Kidney (tissue), 14 donors: ENCODE measurements around the gene INPP5K. TPM values are rescaled to one million over a fixed set of nuclear protein-coding genes. Genes with fewer than 3 reads are reported as not detected.
"Not testable (repeated sequence)": the region's sequence is repeated elsewhere in the genome, so short reads cannot be mapped to it uniquely, and the experiment has no call there.

Experiments used
- DNase-seq, 5 donors: peaks; one replicate each; pipeline ENCODE4 v3.0.0-alpha.2; 2013 to 2020
- FAIRE-seq: peaks from 2 replicates; lab custom pipeline; 2012; peaks lifted over from hg19 to GRCh38; lab: Jason Lieb, UNC
- H3K27ac ChIP-seq, 2 donors: one replicate each; pipeline ENCODE4 v1.7.0; 2013; ENCODE audit warnings: low read depth in 2 of 2, low read length in 2 of 2, inconsistent platforms in 1 of 2
- H3K27me3 ChIP-seq: one replicate; pipeline ENCODE4 v1.7.1; 2013; ENCODE audit warnings: low read length, inconsistent platforms; ENCODE audit not compliant: control insufficient read depth, insufficient read depth
- H3K36me3 ChIP-seq, 3 donors: one replicate each; pipeline versions ENCODE4 v1.7.0 to v1.7.1; 2013; ENCODE audit warnings: low read length in 3 of 3, control low read depth in 1 of 3, inconsistent platforms in 1 of 3; ENCODE audit not compliant: insufficient read depth in 3 of 3, control insufficient read depth in 2 of 3
- H3K4me1 ChIP-seq, 3 donors: one replicate each; pipeline versions ENCODE4 v1.7.0 to v1.7.1; 2013; ENCODE audit warnings: low read length in 3 of 3, inconsistent platforms in 1 of 3, low read depth in 1 of 3; ENCODE audit not compliant: control insufficient read depth in 2 of 3, insufficient read depth in 2 of 3
- H3K4me3 ChIP-seq, 3 donors: one replicate each; pipeline versions ENCODE4 v1.7.0 to v1.8.1; 2013; ENCODE audit warnings: low read length in 3 of 3, control low read depth in 1 of 3, inconsistent platforms in 1 of 3
- H3K9ac ChIP-seq, 3 donors: one replicate each; pipeline versions ENCODE4 v1.7.0 to v1.7.1; 2013; ENCODE audit warnings: low read length in 3 of 3, control low read depth in 1 of 3, inconsistent platforms in 1 of 3
- H3K9me3 ChIP-seq, 3 donors: one replicate each; pipeline versions ENCODE4 v1.7.0 to v1.7.1; 2013; ENCODE audit warnings: low read length in 3 of 3, control low read depth in 1 of 3, inconsistent platforms in 1 of 3; ENCODE audit not compliant: control insufficient read depth in 2 of 3, insufficient read depth in 1 of 3
- CTCF ChIP-seq: IDR thresholded peaks from 3 replicates; pipeline ENCODE4 v1.5.1; 2012; ENCODE audit warnings: mild to moderate bottlenecking, moderate library complexity, borderline replicate concordance; ENCODE audit not compliant: insufficient read depth; ENCODE audit errors: extremely low read depth
- intact Hi-C: fragments of 100-400 bp; cut with DNase I; formaldehyde crosslinking; loops from one replicate; pipeline ENCODE4 v1.11.1; 2022
- polyA plus RNA-seq: library from polyadenylated mRNA; stranded (reverse); fragments of 350-450 nt; fragmentation: Illumina TruSeq; extraction: RNeasy Lipid Tissue Mini Kit (QIAGEN cat#74804); gene quantifications from one replicate; pipeline ENCODE4 v1.2.3, GENCODE V29; 2014; ENCODE audit warnings: low read depth, low replicate concordance; ENCODE audit not compliant: insufficient read depth
- total RNA-seq: library from RNA; stranded (reverse); fragmentation: NEBNext Ultra II Directional; extraction: Animal tissue kit (Norgen Biotek cat#: 25700); gene quantifications from one replicate; pipeline ENCODE4 v1.2.1, GENCODE V29; 2021
- donor health status: control.
- donor health status: control.
- donor health status: control.
- donor health status: control.
- donor health status: control.
- donor health status: DM: yes; HTN: yes; CAD: no.
- donor health status: Normal renal cell carcinoma (clear cell type).

INPP5K gene
- total and polyA plus RNA-seq, 2 donors from 2014 or later, result 36.1 to 46.2 TPM

DNA sequence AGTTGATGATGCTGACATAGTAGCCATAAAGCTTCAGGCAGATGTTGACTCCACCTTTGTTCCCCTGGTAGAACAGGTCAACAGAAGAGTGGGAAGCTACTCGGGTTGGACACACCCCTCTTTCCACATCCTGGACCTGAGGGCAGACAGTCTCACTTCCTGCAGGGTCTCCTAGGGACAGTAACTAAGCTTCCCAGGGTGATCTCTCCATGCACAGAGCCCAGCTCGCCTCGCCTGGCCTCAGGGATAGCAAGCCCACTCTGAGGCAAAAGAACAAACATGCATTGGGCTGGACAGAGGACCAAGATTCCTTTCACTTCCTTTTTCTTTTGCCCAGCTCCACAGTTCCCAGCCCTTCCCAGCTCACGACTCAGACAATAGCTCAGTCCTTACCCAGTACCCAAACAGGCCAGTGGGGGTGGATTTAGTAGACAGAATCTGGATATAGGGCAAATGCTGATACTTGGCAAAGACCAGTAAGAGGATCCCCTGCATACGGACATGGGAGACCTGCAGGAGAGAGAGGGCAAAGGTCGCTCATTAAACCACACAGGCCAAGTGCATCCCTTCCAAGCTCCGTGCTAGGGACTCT, 7.0 kb downstream of the INPP5K start:
- Histone ChIP-seq H3K9me3 (no peaks in the 10 kb centered on the region), H3K9ac (no peak overlapping the region), H3K27me3 (no peaks in the 10 kb centered on the region), H3K36me3 (peaks cover 2 to 18% (median 10%) of the 10 kb centered on the region in 3 donors), H3K27ac (no peak overlapping the region), H3K4me1 (peaks cover 0 to 10% (median 6%) of the 10 kb centered on the region in 3 donors), H3K4me3 (no peak overlapping the region)
- no peak for DNase-seq
- FAIRE-seq, result no peak
- TF ChIP-seq CTCF, result no peak
- intact Hi-C loops, result no loop called here

DNA sequence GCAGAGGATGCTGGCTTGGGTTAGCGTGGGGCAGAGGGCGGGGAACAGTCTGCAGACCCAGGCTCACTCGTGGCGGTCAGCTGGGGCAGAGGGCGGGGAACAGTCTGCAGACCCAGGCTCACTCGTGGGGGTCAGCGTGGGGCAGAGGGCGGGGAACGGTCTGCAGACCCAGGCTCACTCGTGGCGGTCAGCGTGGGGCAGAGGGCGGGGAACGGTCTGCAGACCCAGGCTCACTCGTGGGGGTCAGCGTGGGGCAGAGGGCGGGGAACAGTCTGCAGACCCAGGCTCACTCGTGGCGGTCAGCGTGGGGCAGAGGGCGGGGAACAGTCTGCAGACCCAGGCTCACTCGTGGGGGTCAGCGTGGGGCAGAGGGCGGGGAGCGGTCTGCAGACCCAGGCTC, 7.7 kb downstream of the INPP5K start:
- H3K9ac ChIP-seq, H3K27ac ChIP-seq, FAIRE-seq, intact Hi-C loops, H3K27me3 ChIP-seq, H3K4me3 ChIP-seq, DNase-seq, H3K9me3 ChIP-seq: not testable (repeated sequence)
- peaks cover 0 to 10% (median 6%) of the 10 kb centered on the region in 3 donors for H3K4me1 ChIP-seq
- H3K36me3 ChIP-seq, result peaks cover 2 to 18% (median 10%) of the 10 kb centered on the region in 3 donors

DNA sequence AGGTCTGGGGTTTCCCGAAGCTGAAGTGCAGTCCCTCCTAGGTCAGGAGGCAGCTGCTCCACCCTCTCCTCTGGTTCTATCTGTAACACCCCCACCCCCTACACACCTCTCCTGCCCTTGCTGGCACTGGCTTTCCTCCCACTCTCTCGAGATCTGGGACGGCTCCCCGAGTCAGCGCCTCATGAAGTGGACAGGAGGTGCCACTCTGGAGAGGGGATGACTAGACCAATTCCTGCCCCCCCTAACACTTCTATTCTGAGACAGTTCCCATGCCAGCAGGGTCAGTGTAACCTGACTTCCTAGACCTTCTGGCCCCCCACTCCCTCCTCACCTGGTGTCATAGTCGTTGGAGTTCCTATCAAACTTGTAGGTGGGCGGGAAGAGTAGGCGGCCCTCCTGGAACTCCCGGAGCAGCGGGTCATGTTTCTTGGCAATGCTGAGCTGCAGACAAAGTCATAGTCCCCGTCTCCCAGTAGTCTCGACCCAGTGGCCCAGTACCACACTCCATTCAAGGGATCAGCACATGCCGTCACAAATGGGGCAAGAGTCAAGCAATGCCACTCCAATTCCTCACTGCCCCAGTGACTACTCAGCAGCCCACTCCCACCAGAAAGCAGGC, 9.7 kb downstream of the INPP5K start:
- H3K9ac ChIP-seq, result no peak overlapping the region
- FAIRE-seq, result no peak
- H3K27ac ChIP-seq, result no peak overlapping the region
- peaks cover 0 to 10% (median 4%) of the 10 kb centered on the region in 3 donors for H3K36me3 ChIP-seq
- no peak overlapping the region for H3K4me3 ChIP-seq
- intact Hi-C loops, result no loop called here
- no peaks in the 10 kb centered on the region for H3K9me3 ChIP-seq
- peak in 3 of 5 donors; percentile 21 to 32 (median 22) for DNase-seq
- no peak for TF ChIP-seq CTCF
- H3K4me1 ChIP-seq, result peaks cover 0 to 2% (median 0%) of the 10 kb centered on the region in 3 donors
- no peaks in the 10 kb centered on the region for H3K27me3 ChIP-seq

- Histone ChIP-seq H3K36me3 (peaks cover 0 to 10% (median 4%) of the 10 kb centered on the region in 3 donors), H3K4me3 (no peak overlapping the region), H3K4me1 (no peaks in the 10 kb centered on the region), H3K27me3 (no peaks in the 10 kb centered on the region), H3K9me3 (no peaks in the 10 kb centered on the region), H3K9ac (no peak overlapping the region), H3K27ac (no peak overlapping the region)
- DNase-seq (no peak), FAIRE-seq (no peak)
- TF ChIP-seq CTCF, result no peak
- intact Hi-C loops, result no loop called here
These were observed 10.8 kb downstream of the INPP5K start for GRCh38 chr17:1505586-1505985.
